Measurements from ENCODE around the gene ENDOV. TPM values are rescaled to one million over a fixed set of nuclear protein-coding genes. Genes with fewer than 3 reads are reported as not detected.

The ENDOV gene
- total RNA-seq, 1 donor from 2014 or later, result 39.1 TPM

GRCh38 chr17:80429356-80430275 lies 14.6 kb downstream of the ENDOV start:
- DNase-seq (ENCODE audit: extremely low spot score, unreplicated experiment), result no peak
- Mint-ChIP-seq H3K36me3 (ENCODE audit: unreplicated experiment) (no peaks in the 10 kb centered on the region), H3K4me1 (ENCODE audit: unreplicated experiment) (peaks cover 4% of the 10 kb centered on the region), H3K9me3 (ENCODE audit: unreplicated experiment) (no peaks in the 10 kb centered on the region), H3K4me3 (ENCODE audit: unreplicated experiment) (no peak overlapping the region), H3K27ac (ENCODE audit: unreplicated experiment) (no peak overlapping the region), H3K27me3 (ENCODE audit: unreplicated experiment) (no peaks in the 10 kb centered on the region)
- TF ChIP-seq CTCF (IDR thresholded peaks at IDR 0.05), result no peak

GRCh38 chr17:80430446-80431245 lies 15.7 kb downstream of the ENDOV start:
- Mint-ChIP-seq H3K9me3 (ENCODE audit: unreplicated experiment) (no peaks in the 10 kb centered on the region), H3K27me3 (ENCODE audit: unreplicated experiment) (no peaks in the 10 kb centered on the region), H3K4me3 (ENCODE audit: unreplicated experiment) (no peak overlapping the region), H3K36me3 (ENCODE audit: unreplicated experiment) (no peaks in the 10 kb centered on the region), H3K27ac (ENCODE audit: unreplicated experiment) (no peak overlapping the region), H3K4me1 (ENCODE audit: unreplicated experiment) (peaks cover 4% of the 10 kb centered on the region)
- TF ChIP-seq CTCF (IDR thresholded peaks at IDR 0.05), result no peak
- DNase-seq (ENCODE audit: extremely low spot score, unreplicated experiment), result no peak

GRCh38 chr17:80431246-80432195 lies 16.6 kb downstream of the ENDOV start:
- no peak for TF ChIP-seq CTCF (IDR thresholded peaks at IDR 0.05)
- Mint-ChIP-seq H3K36me3 (ENCODE audit: unreplicated experiment) (no peaks in the 10 kb centered on the region), H3K9me3 (ENCODE audit: unreplicated experiment) (no peaks in the 10 kb centered on the region), H3K4me1 (ENCODE audit: unreplicated experiment) (peaks cover 4% of the 10 kb centered on the region), H3K27me3 (ENCODE audit: unreplicated experiment) (peaks cover 3% of the 10 kb centered on the region), H3K4me3 (ENCODE audit: unreplicated experiment) (no peak overlapping the region), H3K27ac (ENCODE audit: unreplicated experiment) (no peak overlapping the region)
- DNase-seq (ENCODE audit: extremely low spot score, unreplicated experiment), result no peak

- DNase-seq (ENCODE audit: extremely low spot score, unreplicated experiment), result no peak
- no peak overlapping the region for H3K27ac Mint-ChIP-seq (ENCODE audit: unreplicated experiment)
- H3K4me3 Mint-ChIP-seq (ENCODE audit: unreplicated experiment), result no peak overlapping the region
- peaks cover 3% of the 10 kb centered on the region for H3K27me3 Mint-ChIP-seq (ENCODE audit: unreplicated experiment)
- no peaks in the 10 kb centered on the region for H3K9me3 Mint-ChIP-seq (ENCODE audit: unreplicated experiment)
- H3K4me1 Mint-ChIP-seq (ENCODE audit: unreplicated experiment), result no peaks in the 10 kb centered on the region
- no peaks in the 10 kb centered on the region for H3K36me3 Mint-ChIP-seq (ENCODE audit: unreplicated experiment)
- no peak for TF ChIP-seq CTCF (IDR thresholded peaks at IDR 0.05)
These were observed 17.5 kb downstream of the ENDOV start for GRCh38 chr17:80432350-80432955.

Measured in osteocyte (in vitro differentiated cells).